HG03025 (cell line): ENCODE results near the gene CRTC3.
"Not testable (repeated sequence)": the region's sequence is repeated elsewhere in the genome, so short reads cannot be mapped to it uniquely, and the experiment has no call there.

Source experiments
- ATAC-seq: cut with Tn5 transposase; IDR thresholded peaks from one replicate; pipeline ENCODE4 v1.9.1; 2021; ENCODE audit warnings: mild to moderate bottlenecking, moderate library complexity; ENCODE audit not compliant: unreplicated experiment, low FRiP score

The CRTC3 gene

DNA sequence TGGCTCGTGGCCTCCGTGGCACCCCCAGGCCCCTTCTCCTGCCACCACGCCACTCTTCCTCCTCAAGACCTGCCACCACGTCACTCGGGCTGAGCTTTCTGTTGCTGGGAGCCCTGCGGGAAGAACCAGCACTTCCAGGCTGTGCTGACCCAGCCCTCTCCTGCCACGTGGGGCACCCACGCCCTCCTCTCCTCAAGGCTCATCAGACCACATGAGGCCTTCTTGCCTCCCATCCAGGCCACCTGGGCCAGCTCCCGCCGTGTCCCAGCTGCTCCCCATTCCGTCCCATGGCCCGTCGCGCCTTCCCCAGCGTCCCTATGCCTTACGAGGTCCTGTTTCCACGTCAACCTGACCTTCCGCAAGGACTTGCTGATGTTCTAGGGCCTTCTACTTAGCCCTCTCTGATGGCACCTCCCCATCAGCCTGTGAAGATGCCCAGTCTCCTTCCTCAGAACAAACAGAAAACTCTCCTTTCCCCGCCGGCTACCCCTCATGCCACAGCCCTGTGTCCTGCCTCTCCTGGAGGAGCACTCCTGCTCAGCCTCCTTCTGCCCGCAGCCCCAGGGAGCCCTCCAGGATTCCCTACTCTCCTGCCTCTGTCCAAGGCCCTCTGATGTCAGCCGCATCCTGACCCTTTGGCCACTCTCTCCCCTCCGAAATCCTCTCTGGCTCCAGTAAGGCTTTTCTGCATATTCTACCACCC lies 116.3 kb downstream of the CRTC3 start:
- no peak for ATAC-seq

DNA sequence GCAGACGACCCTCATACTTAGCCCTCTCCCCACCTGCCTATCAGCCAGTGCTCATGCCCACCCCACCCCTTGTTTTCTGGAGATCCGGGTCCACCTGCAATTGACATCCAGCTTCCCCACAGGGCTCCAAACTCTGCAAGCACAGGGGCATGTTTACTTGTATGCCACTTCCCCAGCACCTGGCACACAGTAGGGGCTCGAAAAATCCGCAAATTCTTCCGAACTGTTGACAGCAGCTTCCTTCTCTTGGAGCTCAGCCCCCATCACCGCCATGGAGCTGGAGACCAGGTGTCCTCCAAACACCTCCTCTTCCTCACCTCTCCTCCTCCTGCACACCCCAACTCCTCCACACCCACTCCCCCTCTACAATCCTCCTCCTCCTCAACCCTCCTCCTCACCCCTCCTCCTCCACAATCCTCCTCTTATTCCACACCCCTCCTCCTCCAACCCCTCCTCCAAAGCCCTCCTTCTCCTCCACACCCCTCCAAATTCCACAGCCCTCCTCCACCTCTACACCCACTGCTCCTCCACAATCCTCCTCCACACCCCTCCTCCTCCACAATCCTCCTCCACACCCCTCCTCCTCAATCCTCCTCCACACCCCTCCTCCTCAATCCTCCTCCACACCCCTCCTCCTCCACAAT lies 117.1 kb downstream of the CRTC3 start:
- ATAC-seq: no peak

DNA sequence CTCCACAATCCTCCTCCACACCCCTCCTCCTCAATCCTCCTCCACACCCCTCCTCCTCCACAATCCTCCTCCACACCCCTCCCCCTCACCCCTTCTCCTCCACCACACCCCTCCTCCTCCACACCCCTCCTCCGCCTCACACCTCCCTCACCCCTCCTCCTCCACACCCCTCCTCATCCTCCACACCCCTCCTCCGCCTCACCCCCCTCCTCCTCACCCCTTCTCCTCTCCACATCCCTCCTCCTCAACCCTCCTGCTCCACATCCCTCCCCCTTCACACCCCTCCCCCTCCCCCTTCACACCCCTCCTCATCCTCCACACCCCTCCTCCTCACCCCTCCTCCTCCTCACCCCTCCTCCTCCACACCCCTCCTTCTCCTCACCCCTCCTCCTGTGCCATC lies 117.6 kb downstream of the CRTC3 start:
- ATAC-seq: no peak

DNA sequence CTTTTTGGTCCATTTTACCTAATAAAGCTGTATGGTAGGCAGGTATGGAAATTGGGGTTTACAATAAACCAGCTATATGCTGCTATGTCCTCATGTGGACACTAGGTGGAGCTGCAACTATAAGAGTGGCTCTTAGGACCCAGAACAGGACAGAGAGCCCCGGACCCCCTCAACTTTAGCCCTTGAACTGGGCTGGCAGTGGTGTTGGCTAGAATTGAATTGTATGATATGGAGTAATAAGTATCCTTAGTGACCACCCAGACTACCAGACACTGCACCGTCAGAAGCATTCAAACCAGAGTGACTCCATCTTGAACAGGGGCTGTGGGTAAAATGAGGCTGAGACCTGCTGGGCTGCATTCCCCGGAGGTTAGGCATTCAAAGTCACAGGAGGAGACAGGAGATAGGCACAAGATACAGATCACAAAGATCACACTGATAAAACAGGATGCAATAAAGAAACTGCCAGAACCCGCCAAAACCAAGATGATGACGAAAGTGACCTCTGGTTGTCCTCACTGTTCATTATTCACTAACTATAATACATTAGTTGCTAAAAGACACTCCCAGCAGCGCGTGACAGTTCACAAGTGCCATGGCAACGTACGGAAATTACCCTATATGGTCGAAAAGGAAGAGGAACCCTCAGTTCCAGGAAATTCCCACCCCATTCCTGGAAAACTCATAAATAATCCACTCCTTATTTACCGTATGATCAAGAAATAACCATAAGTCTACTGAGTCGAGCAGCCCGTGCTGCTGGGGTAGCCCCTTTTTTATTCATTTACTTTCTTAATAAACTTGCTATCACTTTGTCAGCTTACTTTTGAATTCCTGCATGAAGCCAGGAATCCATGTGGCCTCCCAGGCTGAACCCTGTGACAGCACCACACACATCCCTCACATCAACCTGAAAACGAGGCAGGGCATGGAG lies 118.7 kb downstream of the CRTC3 start:
- ATAC-seq: no peak

DNA sequence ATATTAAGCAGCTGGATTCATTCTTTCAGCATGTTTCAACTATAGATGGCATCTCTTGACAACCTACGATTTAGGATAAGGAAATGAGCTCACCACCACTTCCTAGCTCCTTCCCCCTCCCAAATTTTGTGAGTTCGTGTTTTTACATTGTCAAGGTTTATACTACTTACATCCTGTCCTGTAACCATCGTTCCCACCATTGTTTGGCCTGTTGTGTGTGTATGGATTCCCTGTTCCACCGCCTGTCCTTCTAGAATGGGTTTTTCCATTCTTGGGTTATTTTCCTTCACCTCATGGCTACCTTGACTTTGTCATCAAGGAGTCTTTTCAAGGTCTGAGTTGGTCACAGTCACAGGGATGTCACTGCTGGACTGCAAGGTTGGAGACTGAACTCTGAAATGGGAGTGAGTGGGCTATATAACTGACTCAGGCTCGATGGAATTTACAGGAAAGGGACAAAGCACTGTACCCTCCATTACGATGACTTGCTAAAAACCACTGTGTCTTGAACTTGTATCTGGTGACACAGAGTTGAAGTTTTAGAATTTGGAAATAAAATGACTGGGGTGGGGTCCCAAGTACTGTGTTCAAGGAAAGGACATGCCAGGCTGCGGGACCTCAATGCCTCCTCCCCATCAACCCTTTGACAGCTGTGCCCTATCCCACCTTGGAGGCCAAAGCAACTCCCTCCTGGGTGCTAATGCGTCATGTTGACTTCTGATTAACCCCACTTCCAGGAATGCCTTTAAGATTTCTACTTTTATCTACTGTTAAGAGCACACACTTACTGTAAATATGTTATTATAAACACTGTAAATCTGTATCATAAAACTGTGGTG lies 120.6 kb downstream of the CRTC3 start:
- no peak for ATAC-seq

DNA sequence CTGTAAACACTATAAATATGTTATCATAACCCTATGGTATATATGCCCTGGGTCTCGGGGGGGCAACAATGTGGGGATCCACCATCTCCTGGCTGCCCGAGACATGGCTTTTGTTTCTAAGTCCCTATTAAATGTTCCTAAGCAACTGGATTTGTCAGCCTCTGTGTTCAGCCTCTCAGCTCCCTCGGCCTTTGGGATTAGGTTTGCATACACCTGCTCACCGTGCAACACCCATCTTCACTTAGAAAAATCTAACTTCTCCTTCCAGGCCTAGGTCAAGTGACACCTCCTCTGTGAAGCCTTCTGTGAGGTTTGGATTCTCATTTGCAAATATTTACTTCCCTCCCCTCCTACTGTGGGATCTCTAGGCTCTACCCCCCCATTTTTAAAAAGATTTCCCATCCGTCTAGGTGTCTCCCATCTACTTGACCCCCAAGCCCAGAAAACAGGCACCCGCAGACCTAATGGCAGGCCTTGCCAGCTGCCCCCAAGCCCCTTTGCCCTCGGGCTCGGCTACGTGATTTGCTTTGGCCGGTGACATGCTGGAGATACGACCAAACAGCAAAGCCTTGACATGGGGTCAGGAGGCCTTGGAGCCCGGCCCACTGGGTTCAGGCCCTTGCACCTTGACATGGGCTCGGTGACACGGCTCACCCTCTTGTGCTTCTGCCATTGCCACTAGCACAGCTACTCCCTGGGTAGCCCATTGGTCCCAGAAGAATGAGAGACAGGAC lies 121.4 kb downstream of the CRTC3 start:
- no peak for ATAC-seq

DNA sequence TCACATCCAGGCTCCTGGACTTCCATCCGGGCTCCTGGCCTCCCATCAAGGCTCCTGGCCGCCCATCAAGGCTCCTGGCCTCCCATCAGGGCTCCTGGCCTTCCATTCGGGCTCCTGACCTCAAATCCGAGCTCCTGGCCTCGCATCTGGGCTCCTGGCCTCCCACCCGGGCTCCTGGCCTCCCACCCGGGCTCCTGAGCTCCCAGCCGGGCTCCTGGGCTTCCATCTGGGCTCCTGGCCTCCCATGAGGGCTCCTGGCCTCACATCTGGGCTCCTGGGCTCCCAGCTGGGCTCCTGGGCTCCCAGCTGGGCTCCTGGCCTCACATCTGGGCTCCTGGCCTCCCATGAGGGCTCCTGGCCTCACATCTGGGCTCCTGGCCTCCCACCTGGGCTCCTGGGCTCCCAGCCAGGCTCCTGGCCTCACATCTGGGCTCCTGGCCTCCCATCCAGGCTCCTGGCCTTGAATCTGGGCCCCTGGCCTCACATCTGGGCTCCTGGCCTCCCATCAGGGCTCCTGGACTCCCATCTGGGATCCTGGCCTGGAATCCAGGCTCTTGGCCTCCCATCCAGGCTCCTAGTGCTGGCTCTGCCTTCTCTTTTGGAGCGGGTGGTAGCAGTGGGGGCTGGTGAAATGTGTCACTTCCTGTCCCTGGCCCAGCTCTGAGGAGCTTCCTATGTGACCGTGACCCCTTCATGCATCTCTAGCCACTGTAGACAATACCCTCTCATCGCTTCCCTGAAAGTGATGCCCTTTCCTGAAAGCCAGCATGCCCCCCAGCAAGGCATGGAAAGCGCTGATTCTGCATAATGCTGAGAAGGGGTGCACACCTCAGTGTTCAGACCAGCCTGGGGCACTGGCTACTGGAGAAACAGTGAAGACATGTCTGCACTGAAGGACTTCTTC lies 124.8 kb downstream of the CRTC3 start:
- ATAC-seq: no peak

DNA sequence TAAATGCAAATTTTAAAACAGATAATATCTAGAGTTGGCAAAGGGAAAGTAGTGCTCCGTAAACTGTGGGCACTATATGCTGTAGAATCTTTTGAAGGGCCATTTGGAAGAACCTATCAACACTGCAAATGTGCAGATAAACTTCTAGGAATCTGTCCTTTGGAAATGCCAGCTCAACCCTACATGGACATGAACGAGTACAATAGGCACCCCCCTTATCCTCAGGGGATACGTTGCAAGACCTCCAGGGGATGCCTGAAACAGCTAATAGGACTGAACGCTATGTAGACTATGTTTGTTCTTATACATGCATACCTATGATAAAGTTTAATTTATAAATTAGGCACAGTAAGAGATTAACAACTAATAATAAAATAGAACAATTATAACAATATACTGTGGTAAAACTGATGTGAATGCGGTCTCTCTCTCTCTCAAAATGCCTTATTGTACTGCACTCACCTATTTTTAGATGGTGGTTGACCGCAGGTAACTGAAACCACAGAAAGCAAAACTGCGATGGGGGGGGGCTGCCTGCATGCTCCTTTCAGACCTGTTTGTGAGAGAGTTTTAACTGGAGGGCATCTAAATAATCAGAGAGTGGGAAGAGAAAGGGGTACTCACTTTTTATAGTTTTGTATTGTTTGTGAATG lies 127.9 kb downstream of the CRTC3 start:
- ATAC-seq: peak; percentile 35

DNA sequence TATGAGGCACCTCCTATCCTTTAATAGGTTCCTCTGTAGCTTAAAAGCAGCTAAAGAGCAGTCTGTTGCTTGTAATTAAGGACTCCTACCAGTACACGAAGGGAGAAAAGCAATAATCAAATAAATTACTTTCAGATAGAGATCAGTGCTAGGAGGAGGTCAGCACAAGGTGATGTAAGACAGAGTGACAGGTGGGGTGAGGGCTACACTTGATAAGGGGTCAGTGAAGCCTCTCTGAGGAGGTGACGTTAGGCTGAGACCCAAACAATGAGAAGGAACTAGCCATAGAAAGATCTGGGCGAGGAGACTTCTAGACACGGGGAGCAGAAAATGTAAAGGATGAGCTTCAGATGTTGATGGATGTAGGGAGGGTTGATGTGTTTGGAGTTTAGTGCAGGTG lies 129.8 kb downstream of the CRTC3 start:
- ATAC-seq: no peak

DNA sequence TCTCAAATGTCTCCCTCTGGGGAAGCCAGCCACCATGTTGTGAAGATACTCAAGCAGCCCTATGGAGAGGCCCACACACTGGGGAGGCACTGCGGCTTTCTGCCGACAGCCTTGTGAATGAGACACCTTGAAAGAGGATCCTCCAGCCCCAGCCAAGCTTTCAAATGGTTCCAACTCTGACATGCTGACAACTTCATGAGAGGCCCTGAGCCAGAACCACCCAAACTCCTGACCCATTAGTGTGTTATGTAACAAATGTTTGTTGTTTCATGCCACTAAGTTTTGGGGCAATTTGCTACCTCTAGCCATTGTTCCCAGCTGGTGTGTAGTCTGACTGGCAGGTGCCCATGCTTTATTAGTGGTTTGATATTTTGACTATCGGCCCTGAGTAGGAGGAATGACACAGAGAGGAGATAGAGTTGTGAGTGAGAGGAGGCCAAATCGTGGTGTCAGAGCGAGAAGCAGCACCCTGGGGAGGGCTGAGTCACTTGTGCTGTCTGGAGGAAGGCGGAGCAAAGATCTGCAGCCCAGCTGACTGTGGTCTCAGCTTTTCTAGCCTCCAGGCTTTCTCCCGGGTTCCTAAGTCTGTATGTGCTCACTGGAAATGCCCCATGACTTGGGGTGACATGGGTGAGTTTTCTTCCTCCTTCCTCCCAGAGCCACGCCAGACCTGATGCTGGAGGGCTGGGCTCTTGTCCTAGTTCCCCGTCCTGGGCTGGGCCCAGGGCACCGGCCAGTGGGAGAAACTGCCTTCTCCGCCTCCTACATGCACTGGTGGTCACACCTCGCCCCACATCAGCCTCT lies 130.7 kb downstream of the CRTC3 start:
- peak; percentile 45 for ATAC-seq

DNA sequence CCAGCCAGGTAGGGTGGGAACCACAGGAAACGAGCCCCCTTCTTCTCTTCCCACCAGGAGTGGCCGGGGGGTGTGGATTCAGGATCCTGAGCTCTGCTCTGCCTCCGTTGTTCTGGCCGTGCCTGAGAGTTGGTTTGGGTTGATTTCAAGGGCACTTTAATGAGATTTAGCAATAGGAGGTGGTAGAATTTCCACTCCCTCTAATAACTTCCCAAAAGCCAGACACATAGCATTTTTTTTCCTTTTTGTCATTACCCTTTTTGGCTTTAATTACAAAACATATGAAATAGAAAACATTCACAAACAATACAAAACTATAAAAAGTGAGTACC lies 131.2 kb downstream of the CRTC3 start:
- ATAC-seq: not testable (repeated sequence)

DNA sequence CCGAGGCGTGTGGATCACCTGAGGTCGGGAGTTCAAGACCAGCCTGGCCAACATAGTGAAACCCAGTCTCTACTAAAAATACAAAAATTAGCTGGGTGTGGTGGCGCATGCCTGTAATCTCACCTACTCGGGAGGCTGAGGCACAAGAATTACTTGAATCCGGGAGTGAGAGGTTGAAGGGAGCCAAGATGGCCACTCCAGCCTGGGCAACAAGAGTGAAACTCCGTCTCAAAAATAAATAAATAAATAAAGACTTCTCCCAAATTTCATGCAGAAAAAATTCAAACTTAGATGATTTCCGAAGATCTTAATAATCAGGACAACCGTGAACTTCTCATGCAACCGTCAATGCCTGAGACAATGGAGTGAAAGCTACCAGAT lies 134.3 kb downstream of the CRTC3 start:
- ATAC-seq: not testable (repeated sequence)

DNA sequence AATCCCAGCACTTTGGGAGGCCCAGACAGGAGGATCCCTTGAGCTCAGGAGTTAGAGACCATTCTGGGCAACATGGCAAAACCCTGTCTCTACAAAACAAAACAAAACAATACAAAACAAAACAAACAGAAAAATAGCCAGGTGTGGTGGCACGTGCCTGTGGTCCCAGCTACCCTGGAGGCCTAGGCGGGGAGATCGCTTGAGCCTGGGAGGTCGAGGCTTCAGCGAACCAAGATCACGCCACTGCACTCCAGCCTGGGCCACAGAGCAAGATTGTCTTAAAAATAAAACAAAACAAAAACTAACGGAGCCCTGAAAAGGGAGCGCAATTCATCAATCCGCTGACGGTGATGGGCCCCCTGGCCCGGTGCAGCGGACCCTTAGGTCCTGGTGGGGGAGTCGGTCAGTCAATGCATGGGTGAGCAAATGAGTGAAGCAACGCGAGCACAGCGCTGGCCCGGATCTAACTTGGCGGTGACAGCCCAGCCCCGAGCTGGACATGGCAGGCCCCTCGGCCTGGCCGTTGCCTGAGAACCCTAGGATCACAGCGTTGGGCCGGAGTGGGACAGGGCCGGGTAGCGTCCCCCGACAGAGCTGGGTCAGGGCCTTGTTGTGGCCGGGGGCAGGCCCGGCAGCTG lies 135.0 kb downstream of the CRTC3 start:
- peak; percentile 26 for ATAC-seq

DNA sequence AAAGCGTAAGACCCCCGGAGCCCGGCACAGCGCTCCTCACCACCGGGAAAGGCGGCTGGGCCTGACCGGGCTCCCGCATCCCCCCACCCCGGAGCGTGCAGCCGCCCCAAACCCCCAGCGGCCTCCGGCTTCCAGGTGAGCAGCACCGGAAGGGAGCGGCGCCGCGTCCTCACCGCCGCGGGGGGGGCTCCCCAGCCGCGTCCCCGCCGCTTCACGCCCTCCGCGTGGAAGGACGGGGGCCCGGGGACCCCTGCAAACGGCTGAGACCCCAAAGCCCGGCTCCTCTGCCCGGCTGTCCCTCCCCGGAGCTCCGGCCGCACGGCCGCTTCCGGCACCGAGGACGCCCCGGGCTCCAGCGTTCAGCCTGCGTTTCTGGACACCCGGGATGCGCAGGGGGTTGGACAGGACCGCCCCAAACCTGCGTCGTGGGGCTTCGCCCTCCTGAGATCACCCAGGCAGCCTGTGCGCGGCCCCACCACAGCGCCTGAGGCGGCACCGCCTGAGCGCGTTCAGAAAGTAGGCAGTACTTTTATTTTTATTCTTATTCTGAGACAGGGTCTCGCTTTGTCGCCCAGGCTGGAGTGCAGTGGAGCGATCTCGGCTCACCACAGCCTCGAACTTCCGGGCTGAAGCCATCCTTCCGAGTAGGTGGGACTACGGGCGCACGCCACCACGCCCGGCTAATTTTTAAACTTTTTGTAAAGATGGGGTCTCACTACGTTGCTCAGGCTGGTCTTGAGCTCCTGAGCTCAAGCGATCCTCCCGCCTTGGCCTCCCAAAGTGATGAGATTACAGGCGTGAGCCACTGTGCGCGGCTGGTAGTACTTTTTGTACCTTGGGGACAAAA lies 135.8 kb downstream of the CRTC3 start:
- peak; percentile 41 for ATAC-seq

DNA sequence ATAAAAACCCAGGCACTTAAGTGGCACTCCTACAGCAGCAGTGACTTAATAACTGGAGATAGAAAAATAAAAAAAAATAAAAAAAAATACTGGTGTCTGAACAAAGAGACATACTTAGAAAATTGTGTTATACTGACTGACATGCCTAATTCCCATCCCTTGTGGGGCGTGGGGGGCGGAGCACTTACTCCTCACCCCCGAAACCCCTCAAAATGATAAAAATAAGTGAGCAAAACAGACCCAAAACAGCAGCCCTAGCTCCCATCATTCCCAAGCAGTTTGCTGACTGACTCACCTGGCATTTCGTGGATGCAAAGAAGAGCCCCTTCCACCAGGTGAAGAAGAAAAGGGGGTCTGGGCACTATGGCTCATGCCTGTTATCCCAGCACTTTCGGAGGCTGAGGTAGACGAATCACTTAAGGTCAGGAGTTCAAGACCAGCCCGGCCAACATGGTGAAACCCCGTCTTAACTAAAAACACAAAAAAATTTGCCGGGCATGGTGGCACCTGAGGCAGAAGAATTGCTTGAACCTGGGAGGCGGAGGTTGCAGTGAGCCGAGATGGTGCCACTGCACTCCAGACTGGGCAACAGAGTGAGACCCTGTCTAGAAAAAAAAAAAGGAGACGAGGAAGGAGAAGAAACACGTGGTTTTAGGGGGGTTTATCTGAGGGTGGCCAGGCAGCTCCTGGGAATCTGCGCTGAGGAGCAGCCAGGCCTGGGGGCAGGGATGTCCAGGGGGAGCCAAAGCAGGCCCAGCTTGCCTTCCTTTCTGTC lies 136.6 kb downstream of the CRTC3 start:
- no peak for ATAC-seq
